Keratinocyte (primary cell): ENCODE results near the gene CEACAM3.

Experiments used
- CTCF ChIP-seq, 3 experiments: IDR thresholded peaks in 1 of 3; conservative IDR thresholded peaks in 1 of 3; optimal IDR thresholded peaks in 1 of 3; 2 replicates in 2 of 3; 3 replicates in 1 of 3; pipeline versions ENCODE3 to v1.5.1; 2011; ENCODE audit warnings: low read length in 3 of 3, mild to moderate bottlenecking in 3 of 3, moderate library complexity in 2 of 3, control low read depth in 1 of 3, inconsistent platforms in 1 of 3; ENCODE audit not compliant: insufficient read depth in 2 of 3; ENCODE audit errors: extremely low read depth in 1 of 3
- EZH2 ChIP-seq: IDR thresholded peaks from one replicate; pipeline ENCODE4 v1.6.1; 2012; ENCODE audit warnings: inconsistent platforms, mild to moderate bottlenecking, low read length, moderate library complexity

GRCh38 chr19:41845001-41845050 is 48.4 kb downstream of the CEACAM3 start, which contains the start of gene DMRTC2:
- TF ChIP-seq CTCF (optimal IDR thresholded peaks at IDR 0.05 in 1 of 3, IDR thresholded peaks at IDR 0.05 in 1 of 3, conservative IDR thresholded peaks at IDR 0.05 in 1 of 3; ENCODE audit: extremely low read depth in 1 of 3, insufficient read depth in 2 of 3, low read length in 3 of 3) (no peak), EZH2 (no peak)
